ENCODE measurements around the gene CWF19L2.
"Not testable (repeated sequence)": the region's sequence is repeated elsewhere in the genome, so short reads cannot be mapped to it uniquely, and the experiment has no call there.

Gene CWF19L2

GRCh38 chr11:107468596-107468995, 11.0 kb upstream of the CWF19L2 start:
- TF ChIP-seq CTCF (IDR thresholded peaks at IDR 0.05; ENCODE audit: borderline replicate concordance, control extremely low read depth, extremely low read depth, insufficient read depth, missing control alignments), result no peak
- in situ Hi-C loops (cut with MboI; ENCODE audit: low sequenced_read_pairs, unreplicated experiment), result no loop called here
- no peak for DNase-seq (ENCODE audit: low spot score)

GRCh38 chr11:107467696-107468095, 10.1 kb upstream of the CWF19L2 start:
- in situ Hi-C loops (cut with MboI; ENCODE audit: low sequenced_read_pairs, unreplicated experiment), result no loop called here
- no peak for TF ChIP-seq CTCF (IDR thresholded peaks at IDR 0.05; ENCODE audit: borderline replicate concordance, control extremely low read depth, extremely low read depth, insufficient read depth, missing control alignments)
- no peak for DNase-seq (ENCODE audit: low spot score)

- in situ Hi-C loops (cut with MboI; ENCODE audit: low sequenced_read_pairs, unreplicated experiment), result not testable (repeated sequence)
Observed at GRCh38 chr11:107466275-107466866, 8.7 kb upstream of the CWF19L2 start.

GRCh38 chr11:107457205-107457557, 444 bp downstream of the CWF19L2 start:
- no peak for TF ChIP-seq CTCF (IDR thresholded peaks at IDR 0.05; ENCODE audit: borderline replicate concordance, control extremely low read depth, extremely low read depth, insufficient read depth, missing control alignments)
- in situ Hi-C loops (cut with MboI; ENCODE audit: low sequenced_read_pairs, unreplicated experiment), result no loop called here
- no peak for DNase-seq (ENCODE audit: low spot score)

More at GRCh38 chr11:107466275-107466866, 8.7 kb upstream of the CWF19L2 start:
- not testable (repeated sequence) for DNase-seq (ENCODE audit: low spot score)

GRCh38 chr11:107453594-107454286, 3.9 kb downstream of the CWF19L2 start:
- in situ Hi-C loops (cut with MboI; ENCODE audit: low sequenced_read_pairs, unreplicated experiment), result no loop called here
- no peak for TF ChIP-seq CTCF (IDR thresholded peaks at IDR 0.05; ENCODE audit: borderline replicate concordance, control extremely low read depth, extremely low read depth, insufficient read depth, missing control alignments)
- no peak for DNase-seq (ENCODE audit: low spot score)

GRCh38 chr11:107446822-107447431, 10.7 kb downstream of the CWF19L2 start:
- DNase-seq (ENCODE audit: low spot score), result no peak
- no peak for TF ChIP-seq CTCF (IDR thresholded peaks at IDR 0.05; ENCODE audit: borderline replicate concordance, control extremely low read depth, extremely low read depth, insufficient read depth, missing control alignments)
- in situ Hi-C loops (cut with MboI; ENCODE audit: low sequenced_read_pairs, unreplicated experiment), result no loop called here

- in situ Hi-C loops (cut with MboI; ENCODE audit: low sequenced_read_pairs, unreplicated experiment), result no loop called here
- DNase-seq (ENCODE audit: low spot score), result no peak
- TF ChIP-seq CTCF (IDR thresholded peaks at IDR 0.05; ENCODE audit: borderline replicate concordance, control extremely low read depth, extremely low read depth, insufficient read depth, missing control alignments), result no peak
Observed at GRCh38 chr11:107442715-107443215, 14.9 kb downstream of the CWF19L2 start.

All from GM13976 (cell line).